Ecto neural progenitor cell (in vitro differentiated cells): ENCODE data around the gene HS3ST4.
A peak's percentile ranks its signal among the peaks of the same experiment; 100 is the strongest.

Experiments used
- DNase-seq: peaks from one replicate; pipeline ENCODE4 v3.0.0-alpha.2; 2018; ENCODE audit warnings: low spot score

HS3ST4 gene

DNA sequence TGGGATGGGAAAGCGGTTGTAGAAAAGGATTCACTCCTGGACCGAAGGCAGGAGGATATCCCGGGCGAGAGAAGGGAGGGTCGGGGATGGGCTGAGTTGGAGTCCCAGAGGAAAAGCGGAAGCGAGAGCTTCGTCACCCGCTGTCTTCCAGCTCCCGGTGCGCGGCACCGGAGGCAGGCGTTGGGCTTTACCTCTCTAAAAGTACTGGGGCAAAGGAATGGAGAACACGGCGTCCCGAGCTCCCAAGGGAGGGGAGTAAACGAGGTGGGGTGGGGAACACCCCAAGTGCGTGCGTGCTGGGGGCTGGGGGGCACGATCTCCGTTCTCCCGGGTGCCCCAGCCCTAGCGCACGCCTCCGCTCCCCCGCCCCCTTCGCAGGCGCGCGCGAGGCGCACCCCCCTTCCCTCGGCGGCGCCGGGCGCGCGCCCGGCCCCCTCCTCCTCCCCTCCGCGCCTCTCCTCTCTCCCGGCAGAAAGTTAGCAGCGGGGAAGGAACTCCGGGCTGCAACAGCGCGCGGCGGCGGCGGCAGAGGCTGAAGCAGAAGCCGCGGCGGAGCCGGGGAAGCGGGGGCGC, at the start of gene HS3ST4:
HS3ST4 (plus strand) TSS at position 441 of the 573 bp plus-strand sequence.
- DNase-seq, result peak; percentile 77

GRCh38 chr16:25643633-25644032, 48.1 kb upstream of the HS3ST4 start:
- DNase-seq, result no peak

DNA sequence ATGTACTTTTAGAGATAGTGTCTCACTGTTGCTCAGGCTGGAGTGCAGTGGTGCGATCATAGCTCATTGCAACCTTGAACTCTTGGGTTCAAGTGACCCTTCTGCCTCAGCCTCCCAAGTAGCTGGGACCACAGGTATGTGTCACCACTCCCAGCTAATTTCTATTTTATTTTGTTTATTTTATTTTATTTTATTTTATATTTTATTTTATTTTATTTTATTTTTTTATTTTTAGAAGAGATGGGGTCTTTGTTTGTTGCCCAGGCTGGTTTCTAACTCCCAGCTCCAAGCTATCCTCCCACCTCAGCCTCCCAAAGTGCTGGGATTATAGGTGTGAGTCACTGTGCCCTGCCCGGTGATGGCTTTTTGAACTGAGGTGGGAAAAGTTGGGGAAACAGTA, 35.1 kb upstream of the HS3ST4 start:
- DNase-seq, result no peak

- no peak for DNase-seq
Measured at GRCh38 chr16:25676820-25677219, 14.9 kb upstream of the HS3ST4 start.

DNA sequence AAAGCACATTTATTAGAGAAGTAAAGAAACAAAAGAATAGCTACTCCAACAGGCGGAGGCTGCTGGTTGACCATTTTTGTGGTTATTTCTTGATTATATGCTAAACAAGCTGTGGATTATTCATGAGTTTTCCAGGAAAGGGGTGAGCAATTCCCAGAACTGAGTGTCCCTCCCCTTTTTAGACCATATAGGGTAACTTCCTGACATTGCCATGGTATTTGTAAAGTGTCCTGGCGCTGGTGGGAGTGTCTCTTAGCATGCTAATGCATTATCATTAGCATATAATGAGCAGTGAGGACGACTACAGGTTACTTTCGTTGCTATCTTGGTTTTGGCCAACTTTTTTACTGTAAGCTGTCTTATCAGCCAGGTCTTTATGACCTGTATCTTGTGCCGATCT, 12.2 kb upstream of the HS3ST4 start:
- no peak for DNase-seq

GRCh38 chr16:25689137-25689836, 2.5 kb upstream of the HS3ST4 start:
- no peak for DNase-seq

- DNase-seq, result no peak
Measured at GRCh38 chr16:25690552-25691143, 1.1 kb upstream of the HS3ST4 start.

GRCh38 chr16:25692351-25692741, 587 bp downstream of the HS3ST4 start:
- peak; percentile 61 for DNase-seq

GRCh38 chr16:25692742-25693508, 1.2 kb downstream of the HS3ST4 start:
- DNase-seq, result peak; percentile 69

DNA sequence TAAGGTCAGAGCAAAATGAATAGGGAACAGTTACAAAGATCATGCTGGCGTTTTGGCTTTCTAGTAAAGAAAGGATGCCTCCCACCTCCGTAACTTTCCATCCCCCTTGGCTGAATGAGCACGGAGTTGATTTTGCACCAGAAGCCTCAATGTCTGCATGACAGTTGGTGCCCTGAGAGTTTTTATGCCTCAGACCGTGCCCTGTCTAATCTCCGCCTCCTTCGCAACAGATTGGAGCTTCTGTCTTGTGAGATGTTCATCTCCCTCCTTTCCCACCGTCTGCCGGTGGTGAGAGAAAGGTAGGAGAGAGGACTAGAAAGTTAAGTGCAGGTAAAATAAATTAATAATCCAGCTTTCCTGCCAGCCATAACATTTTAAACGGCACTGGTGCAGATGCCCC, 1.9 kb downstream of the HS3ST4 start:
- no peak for DNase-seq

DNA sequence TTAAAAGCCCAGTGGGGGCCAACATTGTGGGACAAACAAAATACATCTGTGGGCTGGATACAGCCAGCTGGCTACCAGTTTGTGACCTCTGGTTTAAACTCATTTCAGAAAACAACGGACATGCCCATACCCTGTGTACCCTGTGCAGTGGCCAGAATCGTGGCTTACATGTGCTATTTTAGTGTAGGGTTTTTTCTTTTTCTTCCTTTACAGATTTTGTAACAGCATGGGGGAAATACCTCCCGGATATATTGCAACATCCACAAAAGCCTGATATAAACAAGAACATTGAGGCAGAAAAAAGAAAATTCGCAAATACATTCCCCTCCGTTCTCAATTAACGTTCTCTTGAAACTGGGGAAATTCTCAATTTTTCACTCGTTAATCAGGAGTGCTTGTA, 7.3 kb downstream of the HS3ST4 start:
- DNase-seq, result no peak

DNA sequence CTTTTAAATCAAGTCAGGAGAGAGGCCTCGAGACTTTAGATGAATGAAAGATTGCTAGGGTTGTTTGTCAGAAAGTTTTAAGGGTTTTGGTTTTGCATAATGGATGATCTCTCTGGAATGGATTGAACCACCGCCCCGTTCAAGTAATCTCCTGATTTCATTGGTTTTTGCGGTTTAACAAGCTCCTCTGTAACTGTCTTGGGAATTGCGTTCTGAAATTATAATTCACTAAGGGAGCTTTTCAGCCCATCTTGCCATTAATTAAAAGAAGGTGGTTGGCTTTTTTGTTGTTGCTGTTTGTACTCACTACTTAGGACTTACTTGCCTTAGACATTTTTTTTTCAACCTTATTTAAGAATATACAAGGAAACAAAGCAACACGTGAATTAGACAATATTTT, 8.8 kb downstream of the HS3ST4 start:
- no peak for DNase-seq

- no peak for DNase-seq
Measured at GRCh38 chr16:25707553-25707952, 15.8 kb downstream of the HS3ST4 start.

DNA sequence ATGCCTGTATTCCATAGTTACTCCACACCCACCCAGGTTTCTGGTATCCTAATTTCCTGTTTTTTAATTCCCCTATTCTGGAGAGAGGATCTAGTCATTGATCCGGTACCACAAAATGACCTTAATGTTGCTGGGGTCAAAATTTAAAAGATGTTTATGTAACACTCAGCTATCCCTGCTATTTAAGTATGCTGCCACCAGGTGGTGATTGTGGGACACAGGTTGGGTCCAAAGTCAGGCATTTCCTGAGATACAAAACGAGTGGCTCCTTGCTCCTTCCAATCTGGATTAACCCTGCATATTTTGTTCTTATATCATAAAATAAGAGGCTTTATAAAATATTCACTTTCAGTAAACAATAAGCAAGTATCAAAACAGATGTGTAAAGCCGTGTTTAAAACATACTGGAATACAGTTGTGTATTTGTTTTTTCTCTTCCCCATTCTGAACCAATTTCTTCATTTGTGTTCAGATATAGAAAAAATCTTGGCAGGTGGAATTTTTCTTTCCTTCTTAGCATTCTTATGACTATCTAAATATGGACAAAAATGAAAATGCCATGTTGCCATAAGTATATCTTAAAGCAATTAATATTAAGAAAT, 16.3 kb downstream of the HS3ST4 start:
- DNase-seq, result no peak

DNA sequence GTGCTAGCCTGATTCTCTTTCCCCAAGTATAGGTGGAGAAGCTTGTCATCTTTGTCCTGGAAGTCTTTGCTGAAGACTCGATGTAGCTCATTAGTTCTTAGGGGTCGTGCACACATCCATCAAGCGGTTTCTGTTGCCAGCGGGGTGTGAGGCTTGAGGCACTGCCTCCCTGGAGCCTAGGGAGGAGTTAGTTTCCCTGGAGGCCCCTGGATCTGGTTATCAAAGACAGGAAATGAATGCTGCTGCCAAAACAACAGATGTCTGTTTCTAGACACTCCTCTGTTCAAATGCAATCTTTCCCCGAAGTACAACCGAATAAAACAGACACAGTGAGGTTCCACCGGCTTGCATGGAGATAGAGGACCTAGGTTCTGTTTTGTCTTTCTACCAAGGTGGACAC, 17.5 kb downstream of the HS3ST4 start:
- no peak for DNase-seq

- no peak for DNase-seq
Measured at GRCh38 chr16:25713785-25714570, 22.2 kb downstream of the HS3ST4 start.

DNA sequence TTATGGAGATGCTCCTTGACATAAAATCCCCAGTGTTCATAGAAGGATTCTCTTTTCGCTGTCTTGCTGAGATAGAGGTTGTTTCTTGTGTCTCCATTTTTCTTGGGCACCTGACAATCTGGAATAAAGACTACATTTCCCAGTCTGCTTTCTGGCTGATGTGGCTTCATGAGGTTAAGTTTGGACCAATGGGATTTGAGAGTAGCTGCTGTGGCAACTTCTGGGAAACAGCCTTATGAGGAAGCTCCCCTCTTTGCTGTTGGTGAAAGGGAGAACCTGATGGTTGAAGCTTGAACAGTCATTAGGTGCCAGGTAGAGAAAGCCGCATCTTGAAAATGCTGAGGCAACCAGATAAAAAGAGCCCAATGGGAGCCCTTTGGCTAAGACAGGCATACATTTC, 24.4 kb downstream of the HS3ST4 start:
- no peak for DNase-seq

- no peak for DNase-seq
Measured at GRCh38 chr16:25721439-25721838, 29.7 kb downstream of the HS3ST4 start.

DNA sequence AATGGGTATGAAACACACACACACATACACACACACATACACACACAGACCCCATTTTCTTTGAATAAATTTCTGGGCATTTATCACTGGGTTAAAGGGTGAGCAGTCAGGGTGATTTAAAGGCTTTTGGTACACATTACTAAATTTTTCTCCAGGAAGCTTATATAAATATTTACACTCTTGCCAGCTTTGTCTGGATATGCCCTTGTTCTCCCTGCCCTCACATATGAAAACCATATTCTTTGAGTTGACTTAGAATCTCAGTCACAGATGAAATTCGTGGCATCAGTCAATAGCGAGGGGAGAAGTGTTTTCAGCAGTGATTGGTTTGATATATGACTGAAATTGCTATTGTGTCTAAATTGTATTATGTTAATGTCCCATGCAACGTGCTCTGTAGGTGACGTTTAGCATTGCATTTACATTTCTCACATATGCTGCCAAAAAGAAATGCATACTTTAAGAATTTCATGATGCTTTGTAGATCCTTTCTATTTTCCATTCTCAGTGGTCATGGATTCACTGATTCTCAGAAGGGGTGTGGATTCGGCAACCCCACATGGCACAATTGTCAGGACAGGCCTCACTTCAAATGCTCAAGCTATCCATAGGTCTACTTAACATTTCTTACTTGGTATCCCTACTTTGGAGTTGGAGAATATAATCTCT, 34.8 kb downstream of the HS3ST4 start:
- DNase-seq, result no peak

GRCh38 chr16:25729188-25729915, 37.6 kb downstream of the HS3ST4 start:
- no peak for DNase-seq
